ENCODE data around the gene CD109.

Gene CD109

GRCh38 chr6:73747289-73747688 is 51.3 kb downstream of the CD109 start:
- no peak overlapping the region for H3K14ac ChIP-seq (ENCODE audit: low read length)
- no peaks in the 10 kb centered on the region for H3K27me3 ChIP-seq (ENCODE audit: insufficient read depth, low read length)
- H3K4ac ChIP-seq (ENCODE audit: low read depth, low read length) = no peak overlapping the region
- H2AK5ac ChIP-seq (ENCODE audit: low read length) = no peak overlapping the region
- H2BK5ac ChIP-seq (ENCODE audit: low read depth, low read length, poor library complexity) = no peak overlapping the region
- no peaks in the 10 kb centered on the region for H3K79me1 ChIP-seq (ENCODE audit: low read length)
- no peak overlapping the region for H4K91ac ChIP-seq (ENCODE audit: low read depth, low read length)
- H3K79me2 ChIP-seq (ENCODE audit: control insufficient read depth, insufficient read depth, low read length, poor library complexity) = no peaks in the 10 kb centered on the region
- no peaks in the 10 kb centered on the region for H3K9me3 ChIP-seq (ENCODE audit: insufficient read depth, low read depth, low read length)
- no peak for DNase-seq
- H4K8ac ChIP-seq (ENCODE audit: low read depth, low read length) = no peak overlapping the region
- H2AFZ ChIP-seq (ENCODE audit: insufficient read depth, low read length, poor library complexity) = no peak overlapping the region
- no peak overlapping the region for H3K9ac ChIP-seq (ENCODE audit: low read length)
- H2BK12ac ChIP-seq (ENCODE audit: low read length) = no peak overlapping the region
- no peak overlapping the region for H3K27ac ChIP-seq (ENCODE audit: low read depth, low read length)
- H3K36me3 ChIP-seq (ENCODE audit: control insufficient read depth in 1 of 2, insufficient read depth in 2 of 2, low read length in 2 of 2) = no peaks in the 10 kb centered on the region
- no peak overlapping the region for H4K12ac ChIP-seq (ENCODE audit: low read depth, low read length)
- H2BK120ac ChIP-seq (ENCODE audit: insufficient read depth, low read length, poor library complexity) = no peak overlapping the region
- H3K18ac ChIP-seq (ENCODE audit: low read length) = no peak overlapping the region
- no CpG with 5 or more reads among the region's 2 CpGs for WGBS (ENCODE audit: extremely low coverage, insufficient coverage, insufficient read length)
- no peak overlapping the region for H3K4me3 ChIP-seq (ENCODE audit: low read depth, low read length)
- no peaks in the 10 kb centered on the region for H3K4me1 ChIP-seq (ENCODE audit: control insufficient read depth in 1 of 2, insufficient read depth in 2 of 2, low read length in 2 of 2)
- no peak overlapping the region for H3K23ac ChIP-seq (ENCODE audit: low read length)
- H3K4me2 ChIP-seq (ENCODE audit: low read length) = no peak overlapping the region

GRCh38 chr6:73752943-73753342 is 56.9 kb downstream of the CD109 start:
- Histone ChIP-seq H4K8ac (ENCODE audit: low read depth, low read length) (no peak overlapping the region), H3K23ac (ENCODE audit: low read length) (no peak overlapping the region), H3K4me3 (ENCODE audit: low read depth, low read length) (no peak overlapping the region), H3K27me3 (ENCODE audit: insufficient read depth, low read length) (no peaks in the 10 kb centered on the region), H3K4me2 (ENCODE audit: low read length) (no peak overlapping the region), H3K4ac (ENCODE audit: low read depth, low read length) (no peak overlapping the region), H2BK12ac (ENCODE audit: low read length) (no peak overlapping the region), H2BK5ac (ENCODE audit: low read depth, low read length, poor library complexity) (no peak overlapping the region), H3K36me3 (ENCODE audit: control insufficient read depth in 1 of 2, insufficient read depth in 2 of 2, low read length in 2 of 2) (no peaks in the 10 kb centered on the region), H2AFZ (ENCODE audit: insufficient read depth, low read length, poor library complexity) (no peak overlapping the region), H2BK120ac (ENCODE audit: insufficient read depth, low read length, poor library complexity) (no peak overlapping the region), H3K14ac (ENCODE audit: low read length) (no peak overlapping the region), H3K79me2 (ENCODE audit: control insufficient read depth, insufficient read depth, low read length, poor library complexity) (no peaks in the 10 kb centered on the region), H3K4me1 (ENCODE audit: control insufficient read depth in 1 of 2, insufficient read depth in 2 of 2, low read length in 2 of 2) (no peaks in the 10 kb centered on the region), H3K18ac (ENCODE audit: low read length) (no peak overlapping the region), H3K9me3 (ENCODE audit: insufficient read depth, low read depth, low read length) (no peaks in the 10 kb centered on the region), H4K91ac (ENCODE audit: low read depth, low read length) (no peak overlapping the region), H3K27ac (ENCODE audit: low read depth, low read length) (no peak overlapping the region), H3K9ac (ENCODE audit: low read length) (no peak overlapping the region), H2AK5ac (ENCODE audit: low read length) (no peak overlapping the region), H4K12ac (ENCODE audit: low read depth, low read length) (no peak overlapping the region), H3K79me1 (ENCODE audit: low read length) (no peaks in the 10 kb centered on the region)
- no peak for DNase-seq
- no CpG with 5 or more reads among the region's 3 CpGs for WGBS (ENCODE audit: extremely low coverage, insufficient coverage, insufficient read length)

GRCh38 chr6:73766040-73766439 is 70.0 kb downstream of the CD109 start:
- no peak overlapping the region for H3K18ac ChIP-seq (ENCODE audit: low read length)
- no peak overlapping the region for H2BK120ac ChIP-seq (ENCODE audit: insufficient read depth, low read length, poor library complexity)
- no peaks in the 10 kb centered on the region for H3K79me2 ChIP-seq (ENCODE audit: control insufficient read depth, insufficient read depth, low read length, poor library complexity)
- H4K8ac ChIP-seq (ENCODE audit: low read depth, low read length) = no peak overlapping the region
- H4K91ac ChIP-seq (ENCODE audit: low read depth, low read length) = no peak overlapping the region
- no peak overlapping the region for H2BK12ac ChIP-seq (ENCODE audit: low read length)
- H3K9me3 ChIP-seq (ENCODE audit: insufficient read depth, low read depth, low read length) = peaks cover 2% of the 10 kb centered on the region
- no CpG with 5 or more reads among the region's 1 CpG for WGBS (ENCODE audit: extremely low coverage, insufficient coverage, insufficient read length)
- no peak overlapping the region for H2BK5ac ChIP-seq (ENCODE audit: low read depth, low read length, poor library complexity)
- no peak overlapping the region for H3K14ac ChIP-seq (ENCODE audit: low read length)
- H3K4me3 ChIP-seq (ENCODE audit: low read depth, low read length) = no peak overlapping the region
- no peak overlapping the region for H3K4me2 ChIP-seq (ENCODE audit: low read length)
- no peaks in the 10 kb centered on the region for H3K27me3 ChIP-seq (ENCODE audit: insufficient read depth, low read length)
- no peak overlapping the region for H4K12ac ChIP-seq (ENCODE audit: low read depth, low read length)
- H3K23ac ChIP-seq (ENCODE audit: low read length) = no peak overlapping the region
- H2AK5ac ChIP-seq (ENCODE audit: low read length) = no peak overlapping the region
- DNase-seq = no peak
- no peaks in the 10 kb centered on the region for H3K79me1 ChIP-seq (ENCODE audit: low read length)
- no peak overlapping the region for H2AFZ ChIP-seq (ENCODE audit: insufficient read depth, low read length, poor library complexity)
- H3K27ac ChIP-seq (ENCODE audit: low read depth, low read length) = no peak overlapping the region
- no peaks in the 10 kb centered on the region for H3K4me1 ChIP-seq (ENCODE audit: control insufficient read depth in 1 of 2, insufficient read depth in 2 of 2, low read length in 2 of 2)
- H3K36me3 ChIP-seq (ENCODE audit: control insufficient read depth in 1 of 2, insufficient read depth in 2 of 2, low read length in 2 of 2) = no peaks in the 10 kb centered on the region
- H3K4ac ChIP-seq (ENCODE audit: low read depth, low read length) = no peak overlapping the region
- no peak overlapping the region for H3K9ac ChIP-seq (ENCODE audit: low read length)

GRCh38 chr6:73768558-73768957 is 72.6 kb downstream of the CD109 start:
- Histone ChIP-seq H2AFZ (ENCODE audit: insufficient read depth, low read length, poor library complexity) (no peak overlapping the region), H3K36me3 (ENCODE audit: control insufficient read depth in 1 of 2, insufficient read depth in 2 of 2, low read length in 2 of 2) (no peaks in the 10 kb centered on the region), H2BK12ac (ENCODE audit: low read length) (no peak overlapping the region), H3K79me2 (ENCODE audit: control insufficient read depth, insufficient read depth, low read length, poor library complexity) (no peaks in the 10 kb centered on the region), H3K4ac (ENCODE audit: low read depth, low read length) (no peak overlapping the region), H2AK5ac (ENCODE audit: low read length) (no peak overlapping the region), H3K79me1 (ENCODE audit: low read length) (no peaks in the 10 kb centered on the region), H3K4me3 (ENCODE audit: low read depth, low read length) (no peak overlapping the region), H3K14ac (ENCODE audit: low read length) (no peak overlapping the region), H2BK120ac (ENCODE audit: insufficient read depth, low read length, poor library complexity) (no peak overlapping the region), H3K27me3 (ENCODE audit: insufficient read depth, low read length) (no peaks in the 10 kb centered on the region), H4K12ac (ENCODE audit: low read depth, low read length) (no peak overlapping the region), H3K9me3 (ENCODE audit: insufficient read depth, low read depth, low read length) (peaks cover 2% of the 10 kb centered on the region), H3K4me1 (ENCODE audit: control insufficient read depth in 1 of 2, insufficient read depth in 2 of 2, low read length in 2 of 2) (no peaks in the 10 kb centered on the region), H3K18ac (ENCODE audit: low read length) (no peak overlapping the region), H2BK5ac (ENCODE audit: low read depth, low read length, poor library complexity) (no peak overlapping the region), H4K91ac (ENCODE audit: low read depth, low read length) (no peak overlapping the region), H3K23ac (ENCODE audit: low read length) (no peak overlapping the region), H3K9ac (ENCODE audit: low read length) (no peak overlapping the region), H3K4me2 (ENCODE audit: low read length) (no peak overlapping the region), H4K8ac (ENCODE audit: low read depth, low read length) (no peak overlapping the region), H3K27ac (ENCODE audit: low read depth, low read length) (no peak overlapping the region)
- no CpG with 5 or more reads among the region's 1 CpG for WGBS (ENCODE audit: extremely low coverage, insufficient coverage, insufficient read length)
- no peak for DNase-seq
